ENCODE data around the gene IDH3G. TPM values are rescaled to one million over a fixed set of nuclear protein-coding genes. Genes with fewer than 3 reads are reported as not detected.

Gene IDH3G
- total RNA-seq, 1 experiment from 2014 or later: 89.4 TPM

DNA sequence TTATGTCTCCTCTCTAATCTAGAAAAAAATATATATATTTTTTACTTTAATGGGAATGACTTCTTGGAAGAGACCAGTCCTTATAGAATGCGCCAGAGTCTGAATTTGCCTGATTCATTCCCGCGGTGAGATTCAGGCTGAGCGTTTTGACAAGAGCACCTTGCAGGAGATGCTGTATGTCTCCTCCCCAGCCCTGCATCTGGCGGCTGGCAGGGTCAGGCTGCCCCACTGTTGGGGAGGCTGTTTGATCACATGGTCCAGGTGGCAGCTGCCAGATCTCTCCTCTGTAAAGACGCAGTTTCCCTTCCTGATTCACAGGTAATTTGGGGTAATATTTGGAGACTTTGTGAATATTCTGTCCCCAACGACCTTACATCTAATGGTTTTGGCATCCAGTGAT is 26.4 kb upstream of the IDH3G start:
- BruUV-seq (replicated peaks): no TSS peak
- DNase-seq (ENCODE audit: low read depth, low spot score) (no peak), ATAC-seq (no peak)
- in situ Hi-C loops (cut with HindIII; ENCODE audit: low pct_unique_long_range_greater_than_20kb, low sequenced_read_pairs): no loop called here
- POLR2A ChIA-PET: no interaction called here
- intact Hi-C loops (cut with micrococcal nuclease; ENCODE audit: unreplicated experiment): no loop called here
- Histone ChIP-seq H3K27ac (ENCODE audit: low read length) (0 out of 2 replicates have a peak overlapping the region, but pooled peaks have one; percentile 23), H3K4me1 (ENCODE audit: control insufficient read depth, insufficient read depth, low read length) (peaks cover 30% of the 10 kb centered on the region), H3K9me3 (ENCODE audit: control insufficient read depth, insufficient read depth, low read depth, low read length) (no peaks in the 10 kb centered on the region), H3K27me3 (ENCODE audit: control insufficient read depth, insufficient read depth, low read length) (no peaks in the 10 kb centered on the region), H3K4me3 (ENCODE audit: low read depth in 2 of 2, low read length in 2 of 2) (no peak overlapping the region), H3K36me3 (ENCODE audit: control insufficient read depth, insufficient read depth, low read length) (no peaks in the 10 kb centered on the region)
- TF ChIP-seq TCF7L2 (IDR thresholded peaks at IDR 0.05; ENCODE audit: low read depth, low read length): no peak
- no peak for TF ChIP-seq POLR2AphosphoS5 (IDR thresholded peaks at IDR 0.05; ENCODE audit: low read depth, low read length)
- TF ChIP-seq SIN3A (IDR thresholded peaks at IDR 0.05; ENCODE audit: borderline replicate concordance, insufficient read depth, low read depth, low read length): no peak
- TF ChIP-seq, protein P1, sequence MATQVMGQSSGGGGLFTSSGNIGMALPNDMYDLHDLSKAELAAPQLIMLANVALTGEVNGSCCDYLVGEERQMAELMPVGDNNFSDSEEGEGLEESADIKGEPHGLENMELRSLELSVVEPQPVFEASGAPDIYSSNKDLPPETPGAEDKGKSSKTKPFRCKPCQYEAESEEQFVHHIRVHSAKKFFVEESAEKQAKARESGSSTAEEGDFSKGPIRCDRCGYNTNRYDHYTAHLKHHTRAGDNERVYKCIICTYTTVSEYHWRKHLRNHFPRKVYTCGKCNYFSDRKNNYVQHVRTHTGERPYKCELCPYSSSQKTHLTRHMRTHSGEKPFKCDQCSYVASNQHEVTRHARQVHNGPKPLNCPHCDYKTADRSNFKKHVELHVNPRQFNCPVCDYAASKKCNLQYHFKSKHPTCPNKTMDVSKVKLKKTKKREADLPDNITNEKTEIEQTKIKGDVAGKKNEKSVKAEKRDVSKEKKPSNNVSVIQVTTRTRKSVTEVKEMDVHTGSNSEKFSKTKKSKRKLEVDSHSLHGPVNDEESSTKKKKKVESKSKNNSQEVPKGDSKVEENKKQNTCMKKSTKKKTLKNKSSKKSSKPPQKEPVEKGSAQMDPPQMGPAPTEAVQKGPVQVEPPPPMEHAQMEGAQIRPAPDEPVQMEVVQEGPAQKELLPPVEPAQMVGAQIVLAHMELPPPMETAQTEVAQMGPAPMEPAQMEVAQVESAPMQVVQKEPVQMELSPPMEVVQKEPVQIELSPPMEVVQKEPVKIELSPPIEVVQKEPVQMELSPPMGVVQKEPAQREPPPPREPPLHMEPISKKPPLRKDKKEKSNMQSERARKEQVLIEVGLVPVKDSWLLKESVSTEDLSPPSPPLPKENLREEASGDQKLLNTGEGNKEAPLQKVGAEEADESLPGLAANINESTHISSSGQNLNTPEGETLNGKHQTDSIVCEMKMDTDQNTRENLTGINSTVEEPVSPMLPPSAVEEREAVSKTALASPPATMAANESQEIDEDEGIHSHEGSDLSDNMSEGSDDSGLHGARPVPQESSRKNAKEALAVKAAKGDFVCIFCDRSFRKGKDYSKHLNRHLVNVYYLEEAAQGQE (IDR thresholded peaks at IDR 0.05; ENCODE audit: insufficient read depth in 1 of 2, low read depth in 2 of 2, low read length in 1 of 2): no peak
- TF ChIP-seq, protein P2, sequence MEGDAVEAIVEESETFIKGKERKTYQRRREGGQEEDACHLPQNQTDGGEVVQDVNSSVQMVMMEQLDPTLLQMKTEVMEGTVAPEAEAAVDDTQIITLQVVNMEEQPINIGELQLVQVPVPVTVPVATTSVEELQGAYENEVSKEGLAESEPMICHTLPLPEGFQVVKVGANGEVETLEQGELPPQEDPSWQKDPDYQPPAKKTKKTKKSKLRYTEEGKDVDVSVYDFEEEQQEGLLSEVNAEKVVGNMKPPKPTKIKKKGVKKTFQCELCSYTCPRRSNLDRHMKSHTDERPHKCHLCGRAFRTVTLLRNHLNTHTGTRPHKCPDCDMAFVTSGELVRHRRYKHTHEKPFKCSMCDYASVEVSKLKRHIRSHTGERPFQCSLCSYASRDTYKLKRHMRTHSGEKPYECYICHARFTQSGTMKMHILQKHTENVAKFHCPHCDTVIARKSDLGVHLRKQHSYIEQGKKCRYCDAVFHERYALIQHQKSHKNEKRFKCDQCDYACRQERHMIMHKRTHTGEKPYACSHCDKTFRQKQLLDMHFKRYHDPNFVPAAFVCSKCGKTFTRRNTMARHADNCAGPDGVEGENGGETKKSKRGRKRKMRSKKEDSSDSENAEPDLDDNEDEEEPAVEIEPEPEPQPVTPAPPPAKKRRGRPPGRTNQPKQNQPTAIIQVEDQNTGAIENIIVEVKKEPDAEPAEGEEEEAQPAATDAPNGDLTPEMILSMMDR (IDR thresholded peaks at IDR 0.05): no peak
- CTCF ChIA-PET: interaction anchor here (0.7 kb wide), 1 partner anchor 37 kb away, joined by 4 read pairs; no protein-coding TSS in a partner anchor

DNA sequence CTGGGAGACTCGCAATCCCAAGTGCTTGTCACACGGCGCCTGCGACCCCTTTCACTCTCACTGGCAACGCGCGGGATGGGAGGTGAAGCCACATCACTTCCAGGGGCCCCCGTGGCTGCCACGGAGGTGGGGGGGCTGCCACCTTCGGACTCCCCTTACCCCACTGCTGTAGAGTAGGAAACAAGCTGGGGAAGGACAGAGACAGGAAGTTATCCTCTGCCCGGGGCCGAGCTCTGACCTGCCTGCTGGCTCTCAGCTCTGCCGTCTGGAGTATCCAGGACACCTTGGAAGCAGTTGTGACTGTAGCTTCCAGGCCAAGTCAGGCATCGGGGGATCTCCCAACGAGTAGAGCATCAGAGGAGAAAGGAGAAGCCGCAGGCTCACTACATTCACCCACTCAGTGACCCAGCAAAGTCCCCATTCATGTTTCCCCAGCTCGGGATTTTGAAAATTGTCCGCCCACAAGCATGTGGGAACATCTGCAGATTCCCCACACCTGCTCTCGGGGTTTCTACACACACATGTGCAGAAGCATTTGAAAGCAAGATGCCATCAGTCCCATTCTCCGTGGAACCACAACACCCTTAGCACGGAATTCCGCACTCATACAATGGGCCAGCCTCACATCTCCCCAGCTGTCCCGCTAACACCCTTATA is 25.3 kb upstream of the IDH3G start:
- POLR2A ChIA-PET: no interaction called here
- Histone ChIP-seq H3K27me3 (ENCODE audit: control insufficient read depth, insufficient read depth, low read length) (no peaks in the 10 kb centered on the region), H3K27ac (ENCODE audit: low read length) (peak overlapping the region; percentile 84), H3K4me3 (ENCODE audit: low read depth in 2 of 2, low read length in 2 of 2) (peak overlapping the region; percentile 46 to 63), H3K9me3 (ENCODE audit: control insufficient read depth, insufficient read depth, low read depth, low read length) (no peaks in the 10 kb centered on the region), H3K36me3 (ENCODE audit: control insufficient read depth, insufficient read depth, low read length) (no peaks in the 10 kb centered on the region), H3K4me1 (ENCODE audit: control insufficient read depth, insufficient read depth, low read length) (peaks cover 30% of the 10 kb centered on the region)
- in situ Hi-C loops (cut with HindIII; ENCODE audit: low pct_unique_long_range_greater_than_20kb, low sequenced_read_pairs) (no loop called here), intact Hi-C loops (cut with micrococcal nuclease; ENCODE audit: unreplicated experiment) (no loop called here)
- TF ChIP-seq TCF7L2 (IDR thresholded peaks at IDR 0.05; ENCODE audit: low read depth, low read length): 0 out of 2 replicates have a peak, but pooled peaks have one; percentile 9
- TF ChIP-seq, protein P1 (IDR thresholded peaks at IDR 0.05; ENCODE audit: insufficient read depth in 1 of 2, low read depth in 2 of 2, low read length in 1 of 2): no peak
- CTCF ChIA-PET: interaction anchor here (0.6 kb wide), 1 partner anchor 83 kb away, joined by 7 read pairs; no protein-coding TSS in a partner anchor
- ATAC-seq (peak; percentile 67), DNase-seq (ENCODE audit: low read depth, low spot score) (no peak)
- BruUV-seq (replicated peaks): no TSS peak
